Caki2 (cell line): ENCODE measurements around the gene ARID5B. TPM values are rescaled to one million over a fixed set of nuclear protein-coding genes. Genes with fewer than 3 reads are reported as not detected.
"Not testable (repeated sequence)": the region's sequence is repeated elsewhere in the genome, so short reads cannot be mapped to it uniquely, and the experiment has no call there.

Experiments
- DNase-seq: peaks from one replicate; pipeline ENCODE4 v3.0.0-alpha.2; 2015; ENCODE audit warnings: low read depth
- in situ Hi-C: cut with HindIII; loops from 2 replicates; pipeline ENCODE4 v1.10.0; 2016; ENCODE audit warnings: low sequenced_read_pairs, low pct_unique_long_range_greater_than_20kb, mixed read lengths
- total RNA-seq: library from RNA; depleted of rRNA; stranded (reverse); fragments of >200 nt; shearing (Covaris generic); gene quantifications from 2 replicates; pipeline ENCODE4 v1.2.3, GENCODE V29; 2014; ENCODE audit warnings: low replicate concordance

Gene ARID5B
- total RNA-seq, 1 experiment from 2014 or later = 3.1 TPM

GRCh38 chr10:62016623-62017490, 115.4 kb downstream of the ARID5B start:
- DNase-seq = no peak
- in situ Hi-C loops = no loop called here

GRCh38 chr10:62017491-62017870, 116.0 kb downstream of the ARID5B start:
- in situ Hi-C loops = no loop called here
- no peak for DNase-seq

- in situ Hi-C loops = no loop called here
Observed at GRCh38 chr10:62018131-62018911, 116.8 kb downstream of the ARID5B start.

GRCh38 chr10:62019013-62019684, 117.7 kb downstream of the ARID5B start:
- no peak for DNase-seq
- in situ Hi-C loops = no loop called here

More at GRCh38 chr10:62018131-62018911, 116.8 kb downstream of the ARID5B start:
- no peak for DNase-seq

- DNase-seq = no peak
- in situ Hi-C loops = no loop called here
Observed at GRCh38 chr10:62019685-62020359, 118.3 kb downstream of the ARID5B start.

- no peak for DNase-seq
- in situ Hi-C loops = no loop called here
Observed at GRCh38 chr10:62021128-62021665, 119.7 kb downstream of the ARID5B start.

- DNase-seq = no peak
- in situ Hi-C loops = no loop called here
Observed at GRCh38 chr10:62021978-62022802, 120.7 kb downstream of the ARID5B start.

- in situ Hi-C loops = no loop called here
- DNase-seq = no peak
Observed at GRCh38 chr10:62022830-62023229, 121.3 kb downstream of the ARID5B start.

- in situ Hi-C loops = no loop called here
- no peak for DNase-seq
Observed at GRCh38 chr10:62023329-62023728, 121.8 kb downstream of the ARID5B start.

GRCh38 chr10:62024026-62024701, 122.7 kb downstream of the ARID5B start:
- DNase-seq = no peak
- in situ Hi-C loops = no loop called here

- in situ Hi-C loops = no loop called here
- DNase-seq = no peak
Observed at GRCh38 chr10:62025134-62025794, 123.8 kb downstream of the ARID5B start.

- in situ Hi-C loops = no loop called here
- no peak for DNase-seq
Observed at GRCh38 chr10:62025901-62026879, 124.7 kb downstream of the ARID5B start.

GRCh38 chr10:62027841-62028501, 126.5 kb downstream of the ARID5B start:
- in situ Hi-C loops = no loop called here
- no peak for DNase-seq

- DNase-seq, in situ Hi-C loops: not testable (repeated sequence)
Observed at GRCh38 chr10:62028502-62028842, 127.0 kb downstream of the ARID5B start.

GRCh38 chr10:62029401-62029800, 127.9 kb downstream of the ARID5B start:
- in situ Hi-C loops = no loop called here
- no peak for DNase-seq
